Jurkat, Clone E6-1 (cell line): ENCODE measurements around the gene PARN.

ENCODE experiments used
- DNase-seq: peaks from one replicate; pipeline ENCODE4 v3.0.0-alpha.2; 2011; ENCODE audit warnings: low read depth, low spot score
- H3K4me3 ChIP-seq: 2 replicates; pipeline ENCODE4 v1.5.1; 2011; ENCODE audit warnings: mild to moderate bottlenecking, low read length, control low read depth, moderate library complexity

Gene PARN

GRCh38 chr16:14509675-14510132 lies 120.4 kb downstream of the PARN start:
- H3K4me3 ChIP-seq, result no peak overlapping the region

GRCh38 chr16:14509055-14509454 lies 121.0 kb downstream of the PARN start:
- no peak overlapping the region for H3K4me3 ChIP-seq
- DNase-seq, result no peak

More at GRCh38 chr16:14509675-14510132, 120.4 kb downstream of the PARN start:
- DNase-seq, result no peak

GRCh38 chr16:14505846-14506245 lies 124.2 kb downstream of the PARN start:
- no peak for DNase-seq
- H3K4me3 ChIP-seq, result no peak overlapping the region

- no peak for DNase-seq
- no peak overlapping the region for H3K4me3 ChIP-seq
Observed at GRCh38 chr16:14502932-14503741, 126.9 kb downstream of the PARN start.

- no peak overlapping the region for H3K4me3 ChIP-seq
- no peak for DNase-seq
Observed at GRCh38 chr16:14502256-14502875, 127.7 kb downstream of the PARN start.

- no peak overlapping the region for H3K4me3 ChIP-seq
Observed at GRCh38 chr16:14501331-14502255, 128.5 kb downstream of the PARN start.

GRCh38 chr16:14500791-14501190 lies 129.3 kb downstream of the PARN start:
- no peak for DNase-seq
- no peak overlapping the region for H3K4me3 ChIP-seq

More at GRCh38 chr16:14501331-14502255, 128.5 kb downstream of the PARN start:
- DNase-seq, result no peak

- DNase-seq, result no peak
- no peak overlapping the region for H3K4me3 ChIP-seq
Observed at GRCh38 chr16:14499110-14499509, 130.9 kb downstream of the PARN start.

- DNase-seq, result no peak
- H3K4me3 ChIP-seq, result no peak overlapping the region
Observed at GRCh38 chr16:14497245-14498082, 132.6 kb downstream of the PARN start.

- DNase-seq, result no peak
Observed at GRCh38 chr16:14496786-14497185, 133.3 kb downstream of the PARN start.

GRCh38 chr16:14496047-14496770 lies 133.9 kb downstream of the PARN start:
- no peak overlapping the region for H3K4me3 ChIP-seq
- DNase-seq, result no peak

More at GRCh38 chr16:14496786-14497185, 133.3 kb downstream of the PARN start:
- no peak overlapping the region for H3K4me3 ChIP-seq

GRCh38 chr16:14495213-14496046 lies 134.6 kb downstream of the PARN start:
- DNase-seq, result no peak
- no peak overlapping the region for H3K4me3 ChIP-seq

GRCh38 chr16:14494396-14494966 lies 135.6 kb downstream of the PARN start:
- no peak for DNase-seq

GRCh38 chr16:14493791-14494190 lies 136.3 kb downstream of the PARN start:
- H3K4me3 ChIP-seq, result no peak overlapping the region
- no peak for DNase-seq

More at GRCh38 chr16:14494396-14494966, 135.6 kb downstream of the PARN start:
- H3K4me3 ChIP-seq, result no peak overlapping the region

GRCh38 chr16:14492614-14493013 lies 137.4 kb downstream of the PARN start:
- no peak for DNase-seq
- no peak overlapping the region for H3K4me3 ChIP-seq

GRCh38 chr16:14491861-14492529 lies 138.1 kb downstream of the PARN start:
- H3K4me3 ChIP-seq, result no peak overlapping the region
- no peak for DNase-seq
